GM12878 (cell line): ENCODE results near the gene DST. TPM values are rescaled to one million over a fixed set of nuclear protein-coding genes. Genes with fewer than 3 reads are reported as not detected.

Experiments
- ATAC-seq: fragments of 200-7000 bp; cut with Tn5 transposase; 3 replicates; pipeline ENCODE4 v1.9.1; 2020; ENCODE audit warnings: mild to moderate bottlenecking, moderate library complexity
- BruUV-seq: library from RNA; stranded (reverse); fragments of 400-500 nt; replicated peaks from 2 replicates; lab custom pipeline; 2021; lab: Mats Ljungman, UMichigan
- CTCF ChIA-PET: fragments of 300-600 bp; sonication (Branson Sonifier 250); formaldehyde crosslinking; extraction: SDS; loops from one replicate; lab custom pipeline; 2021; ENCODE audit warnings: inconsistent platforms; lab: Yijun Ruan, JAX
- POLR2A ChIA-PET: fragments of 350-600 bp; formaldehyde crosslinking; extraction: SDS; loops from one replicate; lab custom pipeline; 2021; ENCODE audit warnings: inconsistent platforms; lab: Charles Lee
- RAD21 ChIA-PET: fragments of 300-600 bp; sonication (Branson Sonifier 250); formaldehyde crosslinking; loops from one replicate; lab custom pipeline; 2023; ENCODE audit warnings: antibody characterized with exemption; ENCODE audit not compliant: unreplicated experiment; lab: Charles Lee
- SMC1A ChIA-PET: fragments of 300-600 bp; sonication (Branson Sonifier 250); formaldehyde crosslinking; loops from one replicate; lab custom pipeline; 2023; ENCODE audit not compliant: unreplicated experiment, uncharacterized antibody; lab: Charles Lee
- DNase-seq: peaks from one replicate; pipeline ENCODE4 v3.0.0-alpha.2; 2011; ENCODE audit warnings: low read depth, low spot score
- FAIRE-seq: peaks from 3 replicates; lab custom pipeline; 2011; peaks lifted over from hg19 to GRCh38; lab: Jason Lieb, UNC
- H2AFZ ChIP-seq: 2 replicates; pipeline ENCODE4 v1.6.0; 2011; ENCODE audit warnings: low read depth, low read length, control low read depth; ENCODE audit not compliant: control insufficient read depth
- H3K27ac ChIP-seq: 2 replicates; pipeline ENCODE4 v1.5.1; 2011; ENCODE audit warnings: control low read depth; ENCODE audit not compliant: control insufficient read depth, insufficient read depth
- H3K27me3 ChIP-seq, 2 experiments: replicated peaks in 1 of 2; 2 replicates each; pipeline versions ENCODE4 v1.6.0 to v1.6.1; 2011; ENCODE audit warnings: low read length in 1 of 2; ENCODE audit not compliant: control insufficient read depth in 2 of 2, insufficient read depth in 2 of 2
- H3K36me3 ChIP-seq, 2 experiments: 2 replicates each; pipeline ENCODE4 v1.5.1; 2011; ENCODE audit warnings: low read length in 1 of 2; ENCODE audit not compliant: control insufficient read depth in 2 of 2, insufficient read depth in 2 of 2
- H3K4me1 ChIP-seq: 2 replicates; pipeline ENCODE4 v1.6.1; 2011; ENCODE audit warnings: mild to moderate bottlenecking, low read length, moderate library complexity, mixed read lengths; ENCODE audit not compliant: control insufficient read depth, insufficient read depth
- H3K4me2 ChIP-seq: 2 replicates; pipeline ENCODE4 v1.6.0; 2011; ENCODE audit warnings: control low read depth; ENCODE audit not compliant: control insufficient read depth, insufficient read depth
- H3K4me3 ChIP-seq: fragments of 200-600 bp; sonication (generic); 2 replicates; pipeline ENCODE4 v1.5.1; 2016
- H3K79me2 ChIP-seq: 2 replicates; pipeline ENCODE4 v1.6.0; 2011; ENCODE audit warnings: low read length; ENCODE audit not compliant: control insufficient read depth, insufficient read depth
- H3K9ac ChIP-seq: 2 replicates; pipeline ENCODE4 v1.8.0; 2011; ENCODE audit warnings: low read length, control low read depth, mixed read lengths; ENCODE audit not compliant: control insufficient read depth, insufficient read depth
- H3K9me3 ChIP-seq: replicated peaks from 3 replicates; pipeline ENCODE4 v1.5.1; 2011; ENCODE audit warnings: mild to moderate bottlenecking, low read length; ENCODE audit not compliant: control insufficient read depth, insufficient read depth
- H4K20me1 ChIP-seq: 2 replicates; pipeline ENCODE4 v1.6.0; 2011; ENCODE audit not compliant: control insufficient read depth, insufficient read depth
- BCL11A ChIP-seq: IDR thresholded peaks from 2 replicates; pipeline ENCODE4 v1.6.1; 2011; ENCODE audit warnings: low read depth, low read length
- FOXK2 ChIP-seq: fragments of 450-650 bp; IDR thresholded peaks from 2 replicates; pipeline ENCODE4 v1.6.1; 2017; ENCODE audit warnings: mild to moderate bottlenecking, moderate library complexity
- HCFC1 ChIP-seq: fragments of 150-350 bp; IDR thresholded peaks from 2 replicates; pipeline ENCODE4 v1.6.1; 2014; ENCODE audit warnings: low read length
- IKZF1 ChIP-seq: fragments of 450-650 bp; conservative IDR thresholded peaks from 2 replicates; pipeline ENCODE4 v1.6.1; 2017; ENCODE audit warnings: antibody characterized with exemption, mild to moderate bottlenecking
- MTA3 ChIP-seq: IDR thresholded peaks from 2 replicates; pipeline ENCODE4 v1.6.1; 2012; ENCODE audit warnings: low read length, inconsistent platforms, borderline replicate concordance
- ZNF622 ChIP-seq: fragments of 450-650 bp; IDR thresholded peaks from 2 replicates; pipeline ENCODE4 v1.6.1; 2017; ENCODE audit warnings: mild to moderate bottlenecking, inconsistent platforms
- WGBS: methylation state at CpG from one replicate; pipeline ENCODE4 v1.1.6; 2016; ENCODE audit warnings: low lambda C conversion rate; ENCODE audit not compliant: insufficient replicate concordance, insufficient coverage; ENCODE audit errors: missing lambda C conversion rate; 5-methylcytosine and 5-hydroxymethylcytosine counted together
- in situ Hi-C: fragments of 300-500 bp; cut with MboI; formaldehyde crosslinking; loops from 9 replicates; pipeline ENCODE4 v1.14.3; 2018; ENCODE audit warnings: mixed read lengths
- intact Hi-C: fragments of 100-400 bp; cut with micrococcal nuclease; formaldehyde crosslinking; loops from one replicate; pipeline ENCODE4 v1.14.2; 2022; ENCODE audit not compliant: unreplicated experiment
- polyA plus RNA-seq, 11 experiments: library from polyadenylated mRNA; depleted of rRNA in 4 of 11; unstranded in 6 of 11; stranded (reverse) in 5 of 11; fragments of >200 nt; fragmentation: Nextera tagmentation in 4 of 11; fragmentation: Illumina TruSeq in 1 of 11; extraction: Ambion mirVana in 4 of 11; extraction: Trizol in 1 of 11; gene quantifications; 1 replicate in 1 of 11; 2 replicates in 10 of 11; pipeline versions ENCODE4 v1.2.1 to v1.2.3, GENCODE V29; 2011 to 2016; ENCODE audit warnings: inconsistent platforms in 2 of 11, missing spikeins in 2 of 11, low read depth in 1 of 11
- total RNA-seq, 4 experiments: library from RNA; depleted of rRNA in 3 of 4; stranded (reverse); fragments of >200 nt in 3 of 4; fragmentation: Illumina TruSeq in 1 of 4; extraction: Trizol in 1 of 4; gene quantifications; 2 replicates each; pipeline versions ENCODE4 v1.2.1 to v1.2.3, GENCODE V29; 2013 to 2021
- TF ChIP-seq, protein P1 (sequence below): fragments of 450-650 bp; conservative IDR thresholded peaks from 2 replicates; pipeline ENCODE4 v1.6.1; 2017; ENCODE audit warnings: mild to moderate bottlenecking, moderate library complexity
- TF ChIP-seq, protein P2 (sequence below): IDR thresholded peaks from 2 replicates; pipeline ENCODE4 v1.6.1; 2011; ENCODE audit warnings: borderline replicate concordance, low read depth, mild to moderate bottlenecking, moderate library complexity, low read length; ENCODE audit not compliant: insufficient read depth, poor library complexity, severe bottlenecking
- TF ChIP-seq, protein P3 (sequence below): fragments of 450-650 bp; IDR thresholded peaks from 2 replicates; pipeline ENCODE4 v1.6.1; 2016; ENCODE audit warnings: mild to moderate bottlenecking, moderate library complexity, borderline replicate concordance

Gene DST
- total and polyA plus RNA-seq, 10 of the 15 experiments (the other 5 are each of a cell fraction or from before 2014, with no cell fraction given): 32.1 to 156 (median 75.0) TPM

DNA sequence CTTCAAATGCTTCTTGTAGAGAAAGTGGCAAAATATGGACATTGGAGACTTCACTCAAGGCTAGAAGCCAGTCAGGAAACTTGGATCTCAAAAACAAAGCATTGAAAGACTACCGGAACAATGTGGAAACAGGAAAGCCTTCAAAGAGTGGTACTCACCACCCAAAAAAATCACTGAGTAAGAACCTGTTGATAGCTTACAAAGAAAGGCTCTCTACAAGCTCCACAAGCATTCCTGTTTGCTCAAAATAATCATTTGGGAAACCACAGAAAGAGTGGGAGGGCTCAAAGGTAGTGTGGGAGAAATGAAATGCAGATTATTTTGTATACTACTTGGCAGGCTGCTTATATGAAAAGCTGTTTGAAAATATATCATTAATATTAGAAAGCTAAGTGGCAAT, 9.5 kb upstream of the DST start:
- Histone ChIP-seq H4K20me1 (no peaks in the 10 kb centered on the region), H3K9me3 (no peaks in the 10 kb centered on the region), H3K9ac (no peak overlapping the region), H3K79me2 (0 out of 2 replicates have a peak, but pooled peaks cover 3% of the 10 kb centered on the region), H2AFZ (no peak overlapping the region), H3K4me2 (no peak overlapping the region), H3K36me3 (peaks cover 5 to 11% of the 10 kb centered on the region in 2 experiments), H3K4me3 (no peak overlapping the region), H3K27me3 (no peaks in the 10 kb centered on the region), H3K27ac (no peak overlapping the region), H3K4me1 (no peaks in the 10 kb centered on the region)
- FAIRE-seq (no peak), DNase-seq (no peak), ATAC-seq (no peak)
- ChIA-PET RAD21 (interaction anchor here (0.7 to 1.2 kb wide), 2 partner anchors 9 to 199 kb away, joined by 3 to 4 read pairs; partner anchors contain the start of gene DST), POLR2A (interaction anchor here (0.5 kb wide), 1 partner anchor 8 kb away, joined by 6 read pairs; no protein-coding TSS in a partner anchor), CTCF (interaction anchor here (1.1 to 1.7 kb wide), 5 partner anchors 9 to 199 kb away, joined by 3 to 11 read pairs (median 4); partner anchors contain the start of gene DST), SMC1A (interaction anchor here (0.8 to 3.1 kb wide), 6 partner anchors 8 to 200 kb away, joined by 3 to 13 read pairs (median 4); partner anchors contain the start of gene DST)
- in situ Hi-C loops (no loop called here), intact Hi-C loops (no loop called here)
- WGBS: 12% methylated on average over 1 of the region's 1 CpG
- no peak for TF ChIP-seq MTA3
- no peak for TF ChIP-seq ZNF622
- no peak for TF ChIP-seq BCL11A
- TF ChIP-seq, protein P1, sequence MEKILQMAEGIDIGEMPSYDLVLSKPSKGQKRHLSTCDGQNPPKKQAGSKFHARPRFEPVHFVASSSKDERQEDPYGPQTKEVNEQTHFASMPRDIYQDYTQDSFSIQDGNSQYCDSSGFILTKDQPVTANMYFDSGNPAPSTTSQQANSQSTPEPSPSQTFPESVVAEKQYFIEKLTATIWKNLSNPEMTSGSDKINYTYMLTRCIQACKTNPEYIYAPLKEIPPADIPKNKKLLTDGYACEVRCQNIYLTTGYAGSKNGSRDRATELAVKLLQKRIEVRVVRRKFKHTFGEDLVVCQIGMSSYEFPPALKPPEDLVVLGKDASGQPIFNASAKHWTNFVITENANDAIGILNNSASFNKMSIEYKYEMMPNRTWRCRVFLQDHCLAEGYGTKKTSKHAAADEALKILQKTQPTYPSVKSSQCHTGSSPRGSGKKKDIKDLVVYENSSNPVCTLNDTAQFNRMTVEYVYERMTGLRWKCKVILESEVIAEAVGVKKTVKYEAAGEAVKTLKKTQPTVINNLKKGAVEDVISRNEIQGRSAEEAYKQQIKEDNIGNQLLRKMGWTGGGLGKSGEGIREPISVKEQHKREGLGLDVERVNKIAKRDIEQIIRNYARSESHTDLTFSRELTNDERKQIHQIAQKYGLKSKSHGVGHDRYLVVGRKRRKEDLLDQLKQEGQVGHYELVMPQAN: no peak
- BruUV-seq: no TSS peak

DNA sequence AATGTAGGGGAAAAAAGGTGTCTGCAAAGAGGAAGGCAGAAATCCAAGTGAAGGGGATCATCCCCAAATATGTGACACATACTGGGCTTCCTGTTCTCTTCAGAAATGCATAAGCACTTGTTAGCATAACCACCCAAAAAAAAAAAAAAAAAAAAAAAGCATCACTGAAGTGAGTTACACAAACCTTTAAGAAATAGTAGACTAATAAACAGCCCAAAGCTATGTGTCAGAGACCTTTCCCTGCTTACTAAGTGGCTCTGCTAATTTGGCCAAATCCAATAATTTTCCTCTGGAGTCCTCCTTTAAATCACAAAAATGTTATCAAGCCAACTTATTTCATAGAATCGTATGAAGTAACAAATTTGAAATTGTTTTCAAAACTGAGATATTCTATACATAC, 7.5 kb upstream of the DST start:
- Histone ChIP-seq H3K79me2 (no peaks in the 10 kb centered on the region), H3K9me3 (no peaks in the 10 kb centered on the region), H2AFZ (no peak overlapping the region), H3K27ac (no peak overlapping the region), H3K4me3 (no peak overlapping the region), H3K27me3 (no peaks in the 10 kb centered on the region), H3K9ac (no peak overlapping the region), H3K36me3 (peaks cover 5 to 18% of the 10 kb centered on the region in 2 experiments), H4K20me1 (no peaks in the 10 kb centered on the region), H3K4me1 (no peaks in the 10 kb centered on the region), H3K4me2 (no peak overlapping the region)
- DNase-seq (no peak), ATAC-seq (no peak), FAIRE-seq (no peak)
- RAD21 ChIA-PET: no interaction called here
- WGBS: 48% methylated on average over 1 of the region's 1 CpG
- in situ Hi-C loops (no loop called here), intact Hi-C loops (no loop called here)
- SMC1A ChIA-PET: interaction anchor here (0.5 to 1.9 kb wide), 5 partner anchors 12 to 327 kb away, joined by 3 to 8 read pairs (median 4); no protein-coding TSS in a partner anchor
- CTCF ChIA-PET: interaction anchor here (0.6 to 1.4 kb wide), 8 partner anchors 11 to 283 kb away, joined by 3 to 6 read pairs (median 4); no protein-coding TSS in a partner anchor
- POLR2A ChIA-PET: interaction anchor here (0.6 to 0.7 kb wide), 4 partner anchors 11 to 240 kb away, joined by 3 to 9 read pairs (median 6); no protein-coding TSS in a partner anchor
- BruUV-seq: no TSS peak
- TF ChIP-seq IKZF1 (no peak), FOXK2 (no peak), HCFC1 (no peak)
- TF ChIP-seq, protein P2, sequence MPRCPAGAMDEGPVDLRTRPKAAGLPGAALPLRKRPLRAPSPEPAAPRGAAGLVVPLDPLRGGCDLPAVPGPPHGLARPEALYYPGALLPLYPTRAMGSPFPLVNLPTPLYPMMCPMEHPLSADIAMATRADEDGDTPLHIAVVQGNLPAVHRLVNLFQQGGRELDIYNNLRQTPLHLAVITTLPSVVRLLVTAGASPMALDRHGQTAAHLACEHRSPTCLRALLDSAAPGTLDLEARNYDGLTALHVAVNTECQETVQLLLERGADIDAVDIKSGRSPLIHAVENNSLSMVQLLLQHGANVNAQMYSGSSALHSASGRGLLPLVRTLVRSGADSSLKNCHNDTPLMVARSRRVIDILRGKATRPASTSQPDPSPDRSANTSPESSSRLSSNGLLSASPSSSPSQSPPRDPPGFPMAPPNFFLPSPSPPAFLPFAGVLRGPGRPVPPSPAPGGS: no peak
- TF ChIP-seq, protein P3, sequence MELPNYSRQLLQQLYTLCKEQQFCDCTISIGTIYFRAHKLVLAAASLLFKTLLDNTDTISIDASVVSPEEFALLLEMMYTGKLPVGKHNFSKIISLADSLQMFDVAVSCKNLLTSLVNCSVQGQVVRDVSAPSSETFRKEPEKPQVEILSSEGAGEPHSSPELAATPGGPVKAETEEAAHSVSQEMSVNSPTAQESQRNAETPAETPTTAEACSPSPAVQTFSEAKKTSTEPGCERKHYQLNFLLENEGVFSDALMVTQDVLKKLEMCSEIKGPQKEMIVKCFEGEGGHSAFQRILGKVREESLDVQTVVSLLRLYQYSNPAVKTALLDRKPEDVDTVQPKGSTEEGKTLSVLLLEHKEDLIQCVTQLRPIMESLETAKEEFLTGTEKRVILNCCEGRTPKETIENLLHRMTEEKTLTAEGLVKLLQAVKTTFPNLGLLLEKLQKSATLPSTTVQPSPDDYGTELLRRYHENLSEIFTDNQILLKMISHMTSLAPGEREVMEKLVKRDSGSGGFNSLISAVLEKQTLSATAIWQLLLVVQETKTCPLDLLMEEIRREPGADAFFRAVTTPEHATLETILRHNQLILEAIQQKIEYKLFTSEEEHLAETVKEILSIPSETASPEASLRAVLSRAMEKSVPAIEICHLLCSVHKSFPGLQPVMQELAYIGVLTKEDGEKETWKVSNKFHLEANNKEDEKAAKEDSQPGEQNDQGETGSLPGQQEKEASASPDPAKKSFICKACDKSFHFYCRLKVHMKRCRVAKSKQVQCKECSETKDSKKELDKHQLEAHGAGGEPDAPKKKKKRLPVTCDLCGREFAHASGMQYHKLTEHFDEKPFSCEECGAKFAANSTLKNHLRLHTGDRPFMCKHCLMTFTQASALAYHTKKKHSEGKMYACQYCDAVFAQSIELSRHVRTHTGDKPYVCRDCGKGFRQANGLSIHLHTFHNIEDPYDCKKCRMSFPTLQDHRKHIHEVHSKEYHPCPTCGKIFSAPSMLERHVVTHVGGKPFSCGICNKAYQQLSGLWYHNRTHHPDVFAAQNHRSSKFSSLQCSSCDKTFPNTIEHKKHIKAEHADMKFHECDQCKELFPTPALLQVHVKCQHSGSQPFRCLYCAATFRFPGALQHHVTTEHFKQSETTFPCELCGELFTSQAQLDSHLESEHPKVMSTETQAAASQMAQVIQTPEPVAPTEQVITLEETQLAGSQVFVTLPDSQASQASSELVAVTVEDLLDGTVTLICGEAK: no peak
